Spinal cord (tissue), 10 donors: ENCODE data around the gene HSF5. TPM values are rescaled to one million over a fixed set of nuclear protein-coding genes. Genes with fewer than 3 reads are reported as not detected.
"Not testable (repeated sequence)": the region's sequence is repeated elsewhere in the genome, so short reads cannot be mapped to it uniquely, and the experiment has no call there.

Source experiments
- DNase-seq, 6 donors: peaks; one replicate each; pipeline versions ENCODE4 v3.0.0 to v3.0.0-alpha.2; 2013 to 2015; ENCODE audit warnings: low spot score in 6 of 6, low read depth in 4 of 6
- H3K27ac ChIP-seq: one replicate; pipeline ENCODE4 v1.5.1; 2013; ENCODE audit warnings: low read depth, low read length, control low read depth
- H3K27me3 ChIP-seq: one replicate; pipeline ENCODE4 v1.6.1; 2013; ENCODE audit warnings: low read length; ENCODE audit not compliant: control insufficient read depth, insufficient read depth
- H3K36me3 ChIP-seq: one replicate; pipeline ENCODE4 v1.6.1; 2013; ENCODE audit warnings: low read length; ENCODE audit not compliant: control insufficient read depth, insufficient read depth
- H3K4me1 ChIP-seq: one replicate; pipeline ENCODE4 v1.6.1; 2013; ENCODE audit warnings: low read length; ENCODE audit not compliant: control insufficient read depth, insufficient read depth
- H3K4me3 ChIP-seq: one replicate; pipeline ENCODE4 v1.5.1; 2013; ENCODE audit warnings: low read depth, low read length, control low read depth
- H3K9me3 ChIP-seq: one replicate; pipeline ENCODE4 v1.6.1; 2013; ENCODE audit warnings: low read length; ENCODE audit not compliant: control insufficient read depth, insufficient read depth
- WGBS: methylation state at CpG from one replicate; pipeline ENCODE4 v1.1.5; 2013; ENCODE audit warnings: missing lambda C conversion rate; ENCODE audit not compliant: insufficient coverage; 5-methylcytosine and 5-hydroxymethylcytosine counted together
- polyA plus RNA-seq, 2 donors: library from polyadenylated mRNA; unstranded; fragments of 120-200 nt; gene quantifications; one replicate each; pipeline ENCODE4 v1.2.1, GENCODE V29; 2013; ENCODE audit not compliant: insufficient read length in 2 of 2
- total RNA-seq, 2 donors: library from RNA; depleted of rRNA in 1 of 2; stranded (reverse); fragments of 120-200 nt in 1 of 2; fragments of >200 nt in 1 of 2; gene quantifications; one replicate each; pipeline versions ENCODE4 v1.2.3 to v1.2.4, GENCODE V29; 2013 to 2014
- donor health status: healthy.

Gene HSF5
- total and polyA plus RNA-seq, 4 donors, result 0.10 to 0.50 (median 0.24) TPM

DNA sequence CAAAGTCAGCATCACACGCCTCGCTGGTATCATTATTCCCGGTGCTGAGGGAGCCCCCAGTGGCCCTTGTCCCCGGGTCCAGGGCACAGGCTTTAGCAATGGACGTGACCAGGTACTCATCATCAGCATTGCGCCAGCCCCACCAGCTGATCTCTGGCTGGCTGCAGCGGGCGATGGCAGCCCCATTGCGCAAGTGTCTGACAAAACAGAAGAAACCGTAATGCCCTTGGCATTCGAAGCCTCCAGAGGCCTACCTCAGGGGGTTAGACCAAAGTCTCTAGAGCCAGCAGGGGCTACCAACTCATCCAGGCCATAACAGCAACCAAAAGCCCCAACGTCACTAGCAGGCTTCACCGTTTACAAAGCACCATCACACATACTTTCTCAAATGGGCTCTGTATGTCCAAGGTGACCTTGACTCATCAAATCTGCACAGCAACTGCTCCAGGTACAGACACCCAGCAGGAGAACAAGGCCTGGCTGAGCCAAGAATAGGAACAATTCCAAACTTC is 19.0 kb upstream of the HSF5 start:
- H3K4me1 ChIP-seq, result peaks cover 4% of the 10 kb centered on the region
- H3K4me3 ChIP-seq, result no peak overlapping the region
- no peaks in the 10 kb centered on the region for H3K9me3 ChIP-seq
- WGBS, result 98% methylated on average over 13 of the region's 13 CpGs
- no peak overlapping the region for H3K27ac ChIP-seq
- no peak for DNase-seq
- H3K36me3 ChIP-seq, result peaks cover 89% of the 10 kb centered on the region
- no peaks in the 10 kb centered on the region for H3K27me3 ChIP-seq

DNA sequence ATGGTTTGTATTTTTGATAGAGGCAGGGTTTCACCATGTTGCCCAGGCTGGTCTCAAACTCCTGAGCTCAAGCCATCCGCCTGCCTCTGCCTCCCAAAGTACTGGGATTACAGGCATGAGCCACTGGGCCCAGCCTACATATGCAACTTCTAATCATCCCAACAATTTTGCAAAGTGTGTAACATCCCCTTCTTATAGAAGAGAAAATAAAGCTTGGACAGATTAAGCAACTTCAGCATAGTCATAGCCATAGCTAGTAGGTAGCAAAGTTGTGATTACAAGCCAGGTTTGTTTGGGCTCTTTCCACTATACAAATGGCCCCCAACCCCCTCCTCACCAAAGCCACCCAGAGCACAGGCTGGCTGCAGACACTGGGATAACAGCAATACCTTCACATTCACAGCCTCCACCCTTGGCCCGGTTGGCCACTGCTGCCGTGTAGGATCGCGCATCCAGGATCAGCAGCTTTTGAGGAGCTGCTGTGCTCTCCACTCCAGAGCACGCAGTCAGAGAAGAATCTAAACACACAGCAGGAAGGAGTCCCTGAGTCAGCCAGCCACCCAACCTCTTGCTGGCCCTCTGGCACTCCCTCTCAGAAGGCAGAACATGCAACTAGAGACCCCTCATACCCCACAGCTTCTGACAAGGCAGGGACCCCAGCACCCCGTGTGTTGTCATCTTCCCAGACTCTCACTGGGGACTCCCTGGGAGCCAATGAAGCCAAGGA is 18.3 kb upstream of the HSF5 start:
- DNase-seq, result no peak
- no peak overlapping the region for H3K4me3 ChIP-seq
- H3K4me1 ChIP-seq, result no peaks in the 10 kb centered on the region
- 95% methylated on average over 6 of the region's 7 CpGs for WGBS
- no peaks in the 10 kb centered on the region for H3K27me3 ChIP-seq
- H3K27ac ChIP-seq, result no peak overlapping the region
- H3K9me3 ChIP-seq, result no peaks in the 10 kb centered on the region
- peaks cover 89% of the 10 kb centered on the region for H3K36me3 ChIP-seq

DNA sequence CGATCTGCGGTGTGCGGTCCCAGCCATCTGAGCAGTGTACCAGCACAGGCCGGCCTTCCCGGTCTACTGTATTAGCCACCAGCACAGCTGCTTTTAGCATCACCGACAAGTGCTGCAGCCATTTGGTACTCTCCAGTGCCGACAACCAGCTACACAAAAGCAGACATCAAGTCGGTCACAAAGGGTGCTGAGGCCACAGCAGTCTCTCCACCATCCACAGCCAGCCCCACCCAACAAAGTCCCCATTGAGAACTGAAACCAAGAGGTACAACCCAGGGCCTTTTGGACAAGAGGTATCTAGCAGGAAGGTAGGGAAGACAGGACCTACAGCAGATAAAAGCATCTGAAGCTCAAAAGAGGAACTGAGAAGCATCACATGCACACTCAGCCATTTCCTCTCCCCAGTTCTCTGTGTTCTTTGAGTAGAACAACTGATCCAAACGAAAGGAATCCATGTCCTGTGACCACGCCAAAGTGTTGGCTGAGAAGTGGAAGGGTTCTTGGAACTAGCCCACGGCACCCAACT is 16.7 kb upstream of the HSF5 start:
- 99% methylated on average over 8 of the region's 11 CpGs for WGBS
- no peak for DNase-seq
- no peaks in the 10 kb centered on the region for H3K4me1 ChIP-seq
- H3K4me3 ChIP-seq, result no peak overlapping the region
- H3K36me3 ChIP-seq, result peaks cover 86% of the 10 kb centered on the region
- no peaks in the 10 kb centered on the region for H3K27me3 ChIP-seq
- H3K27ac ChIP-seq, result no peak overlapping the region
- no peaks in the 10 kb centered on the region for H3K9me3 ChIP-seq

DNA sequence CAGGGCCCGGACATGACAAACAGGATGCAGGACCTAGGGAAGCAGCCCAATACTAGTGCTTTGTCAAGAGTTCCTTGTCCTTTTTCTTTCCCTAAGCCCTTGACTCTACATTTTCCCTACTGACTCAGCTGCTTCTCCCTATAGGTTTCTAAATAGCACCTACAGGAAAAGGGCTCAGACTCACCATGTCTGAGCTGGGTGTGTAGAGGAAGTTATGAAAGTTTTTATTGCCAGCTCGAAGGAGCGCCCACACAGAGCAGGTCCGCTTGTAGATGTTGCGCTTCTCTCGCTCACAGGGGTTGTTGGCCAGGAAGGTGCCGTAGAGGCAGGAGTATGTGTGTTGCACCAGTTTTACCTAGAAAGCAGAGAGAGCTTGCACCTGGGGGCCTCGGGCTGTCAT is 15.7 kb upstream of the HSF5 start:
- H3K27me3 ChIP-seq, result no peaks in the 10 kb centered on the region
- no peaks in the 10 kb centered on the region for H3K4me1 ChIP-seq
- H3K36me3 ChIP-seq, result peaks cover 85% of the 10 kb centered on the region
- WGBS, result 95% methylated on average over 8 of the region's 8 CpGs
- H3K9me3 ChIP-seq, result no peaks in the 10 kb centered on the region
- no peak overlapping the region for H3K4me3 ChIP-seq
- DNase-seq, result no peak
- H3K27ac ChIP-seq, result no peak overlapping the region

DNA sequence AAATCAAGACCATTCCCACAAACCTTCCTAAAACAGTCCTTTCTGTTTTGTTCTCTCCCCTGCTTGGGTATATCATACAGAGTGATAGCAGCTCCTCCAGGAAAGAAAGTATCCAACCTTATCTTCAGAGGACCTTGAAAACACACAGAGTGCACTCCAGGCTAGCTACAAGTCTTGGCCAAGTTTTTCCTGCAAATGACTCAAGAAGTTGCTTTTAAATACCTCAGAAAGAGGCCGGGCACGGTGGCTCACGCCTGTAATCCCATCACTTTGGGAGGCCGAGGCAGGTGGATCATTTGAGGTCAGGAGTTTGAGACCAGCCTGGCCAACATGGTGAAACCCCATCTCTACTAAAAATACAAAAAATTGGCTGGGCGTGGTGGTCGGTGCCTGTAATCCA is 14.9 kb upstream of the HSF5 start:
- H3K27me3 ChIP-seq, H3K4me1 ChIP-seq, H3K27ac ChIP-seq, DNase-seq, H3K4me3 ChIP-seq, H3K9me3 ChIP-seq: not testable (repeated sequence)
- peaks cover 83% of the 10 kb centered on the region for H3K36me3 ChIP-seq
- WGBS, result 93% methylated on average over 4 of the region's 6 CpGs

DNA sequence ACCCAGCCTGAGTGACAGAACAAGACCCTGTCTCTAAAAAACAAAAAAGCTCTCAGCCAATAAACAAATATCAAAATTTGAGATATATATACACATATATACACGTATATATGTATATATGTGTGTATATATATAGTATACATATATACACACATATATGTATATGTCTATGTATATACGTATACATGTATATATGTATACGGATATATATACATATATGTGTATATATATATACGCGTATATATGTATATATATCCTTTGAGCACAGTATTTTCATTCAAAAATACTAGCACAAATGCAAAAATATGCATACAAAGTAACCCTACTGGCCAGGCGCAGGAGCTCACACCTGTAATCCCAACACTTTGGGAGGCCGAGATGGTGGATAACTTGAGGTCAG is 13.2 kb upstream of the HSF5 start:
- 92% methylated on average over 2 of the region's 7 CpGs for WGBS
- H3K27me3 ChIP-seq, result no peaks in the 10 kb centered on the region
- no peaks in the 10 kb centered on the region for H3K9me3 ChIP-seq
- H3K4me1 ChIP-seq, result no peaks in the 10 kb centered on the region
- H3K4me3 ChIP-seq, result no peak overlapping the region
- no peak overlapping the region for H3K27ac ChIP-seq
- DNase-seq, result no peak
- peaks cover 76% of the 10 kb centered on the region for H3K36me3 ChIP-seq

DNA sequence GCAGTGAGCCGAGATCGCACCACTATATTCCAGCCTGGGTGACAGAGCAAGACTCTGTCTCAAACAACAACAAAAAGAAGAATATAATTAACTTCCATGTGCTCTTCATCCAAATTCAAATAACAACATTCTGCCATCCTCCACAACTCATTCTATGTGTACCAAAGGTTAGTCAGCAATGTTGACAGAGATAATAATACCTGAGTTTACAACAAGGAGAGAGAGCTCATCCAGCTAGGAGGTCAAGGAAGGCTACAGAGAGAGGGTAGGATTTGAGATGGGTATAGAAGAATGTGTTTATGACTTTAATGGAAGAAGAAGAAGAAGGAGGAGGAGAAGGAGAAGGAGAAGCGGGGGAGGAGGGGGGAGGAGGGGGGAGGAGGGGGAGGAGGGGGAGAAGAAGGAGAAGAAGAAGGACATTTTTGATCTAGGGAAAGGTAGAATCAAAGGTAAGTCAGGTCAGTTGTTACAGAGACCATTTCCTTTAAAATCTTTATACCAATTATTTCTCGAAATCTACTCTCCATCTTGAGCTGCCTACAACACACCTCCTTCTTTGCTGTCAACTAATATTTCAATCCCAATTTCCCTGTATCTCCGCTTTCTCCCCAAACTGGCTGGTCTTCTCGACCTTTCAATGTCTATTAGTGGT is 10.1 kb upstream of the HSF5 start:
- no peak for DNase-seq
- H3K27me3 ChIP-seq, result no peaks in the 10 kb centered on the region
- no peak overlapping the region for H3K4me3 ChIP-seq
- H3K36me3 ChIP-seq, result peaks cover 76% of the 10 kb centered on the region
- no peaks in the 10 kb centered on the region for H3K4me1 ChIP-seq
- no peaks in the 10 kb centered on the region for H3K9me3 ChIP-seq
- no peak overlapping the region for H3K27ac ChIP-seq
- WGBS, result 100% methylated on average over 3 of the region's 6 CpGs

DNA sequence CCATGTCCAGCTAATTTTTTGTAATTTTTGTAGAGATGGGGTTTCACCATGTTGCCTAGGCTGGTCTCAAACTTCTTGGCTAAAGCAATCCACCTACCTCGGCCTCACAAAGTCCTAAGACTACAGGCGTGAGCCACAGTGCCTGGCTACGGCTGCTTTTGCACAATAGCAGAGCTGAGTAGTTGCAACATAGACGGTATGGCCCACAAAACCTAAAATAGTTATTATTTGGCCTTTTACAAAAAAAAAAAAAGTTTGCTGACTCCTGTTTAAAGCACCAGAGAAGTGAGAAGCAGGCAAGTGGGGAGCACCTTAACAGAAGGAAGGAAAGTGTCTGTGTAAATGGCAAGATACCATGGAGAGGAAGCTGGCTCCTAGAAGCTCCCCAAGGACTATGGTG is 5.3 kb upstream of the HSF5 start:
- DNase-seq, result no peak
- Histone ChIP-seq H3K27ac (no peak overlapping the region), H3K4me1 (no peaks in the 10 kb centered on the region), H3K9me3 (no peaks in the 10 kb centered on the region), H3K4me3 (no peak overlapping the region), H3K36me3 (peaks cover 75% of the 10 kb centered on the region), H3K27me3 (no peaks in the 10 kb centered on the region)
- WGBS, result 100% methylated on average over 1 of the region's 4 CpGs

DNA sequence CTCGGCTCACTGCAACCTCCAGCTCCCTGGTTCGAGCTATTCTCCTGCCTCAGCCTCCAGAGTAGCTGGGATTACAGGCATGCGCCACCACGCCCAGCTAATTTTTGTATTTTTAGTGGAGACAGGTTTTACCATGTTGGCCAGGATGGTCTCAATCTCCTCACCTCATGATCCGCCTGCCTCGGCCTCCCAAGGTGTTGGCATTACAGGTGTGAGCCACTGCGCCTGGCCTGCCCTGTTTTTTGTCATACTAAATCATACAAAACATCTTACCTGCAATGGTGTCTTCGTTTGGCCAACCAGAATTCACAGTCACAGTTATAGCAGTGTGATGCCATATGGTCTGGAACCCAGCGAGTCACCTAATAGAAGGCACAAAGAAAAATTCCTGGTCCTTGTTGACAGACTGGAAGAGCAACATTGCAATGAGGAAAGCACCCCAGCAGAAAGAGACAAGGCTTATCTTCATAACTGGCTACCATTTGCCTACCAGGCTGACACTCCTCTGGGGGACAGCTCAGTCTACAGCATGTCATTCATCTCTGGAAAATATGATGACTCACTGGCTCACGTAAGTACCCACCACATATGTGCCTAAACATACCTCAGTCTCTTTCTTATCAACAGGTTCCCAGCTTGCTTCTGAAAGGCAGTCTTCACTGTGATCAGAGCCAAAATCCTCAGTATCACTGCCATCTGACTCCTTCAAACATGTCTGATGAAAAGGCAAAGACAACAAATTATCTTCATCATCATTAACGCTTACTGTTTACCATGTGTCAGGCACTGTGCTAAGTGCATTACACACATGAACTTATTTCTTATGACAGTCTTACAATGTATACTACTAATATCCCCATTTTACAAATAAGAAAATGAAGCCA is 4.3 kb upstream of the HSF5 start:
- WGBS, result 95% methylated on average over 7 of the region's 11 CpGs
- no peak for DNase-seq
- H3K27ac ChIP-seq, result no peak overlapping the region
- H3K36me3 ChIP-seq, result peaks cover 78% of the 10 kb centered on the region
- no peak overlapping the region for H3K4me3 ChIP-seq
- H3K4me1 ChIP-seq, result no peaks in the 10 kb centered on the region
- no peaks in the 10 kb centered on the region for H3K27me3 ChIP-seq
- H3K9me3 ChIP-seq, result no peaks in the 10 kb centered on the region
